ENCODE results near the gene TWF2. TPM values are rescaled to one million over a fixed set of nuclear protein-coding genes. Genes with fewer than 3 reads are reported as not detected.

The TWF2 gene
- total and polyA plus RNA-seq, 9 of the 15 experiments (the other 6 are each of a cell fraction or from before 2014, with no cell fraction given) = 0.11 to 61.9 (median 29.7) TPM

GRCh38 chr3:52240059-52240885, 1.3 kb upstream of the TWF2 start (continued):
- TF ChIP-seq MYC (IDR thresholded peaks at IDR 0.05; ENCODE audit: low read depth, low read length) (peak; percentile 87), MYC (CRISPR knock-in tag; IDR thresholded peaks at IDR 0.05; ENCODE audit: borderline replicate concordance, low read depth) (no peak), GABPB2 (CRISPR knock-in tag; conservative IDR thresholded peaks at IDR 0.05) (0 out of 2 replicates have a peak, but pooled peaks have one; percentile 24), PHB (CRISPR knock-in tag; IDR thresholded peaks at IDR 0.05) (no peak), ZFX (CRISPR knock-in tag; IDR thresholded peaks at IDR 0.05) (peak; percentile 29; the same call in 1 of the 2 replicates), LCOR (CRISPR knock-in tag; IDR thresholded peaks at IDR 0.05) (0 out of 2 replicates have a peak, but pooled peaks have one; percentile 19), POLR2H (tag; IDR thresholded peaks at IDR 0.05; ENCODE audit: low read depth) (peak; percentile 66; the same call in 1 of the 2 replicates), KAT2B (IDR thresholded peaks at IDR 0.05; ENCODE audit: low read depth, low read length) (no peak), HMBOX1 (IDR thresholded peaks at IDR 0.05) (0 out of 2 replicates have a peak, but pooled peaks have one; percentile 53), BRD9 (IDR thresholded peaks at IDR 0.05; ENCODE audit: low read depth, partially characterized antibody) (no peak), NFRKB (IDR thresholded peaks at IDR 0.05; ENCODE audit: low read depth) (peak; percentile 55), CTBP1 (IDR thresholded peaks at IDR 0.05; ENCODE audit: borderline replicate concordance) (peak; percentile 61), ZNF121 (CRISPR knock-in tag; conservative IDR thresholded peaks at IDR 0.05) (no peak), NFYB (IDR thresholded peaks at IDR 0.05; ENCODE audit: extremely low read depth, insufficient read length) (peak; percentile 57), CEBPG (CRISPR knock-in tag; IDR thresholded peaks at IDR 0.05) (peak; percentile 96), CEBPG (tag; conservative IDR thresholded peaks at IDR 0.05 in 1 of 2, IDR thresholded peaks at IDR 0.05 in 1 of 2) (peak; percentile 58 to 82), ZNF583 (CRISPR knock-in tag; IDR thresholded peaks at IDR 0.05) (no peak)
- TF ChIP-seq, protein P1, sequence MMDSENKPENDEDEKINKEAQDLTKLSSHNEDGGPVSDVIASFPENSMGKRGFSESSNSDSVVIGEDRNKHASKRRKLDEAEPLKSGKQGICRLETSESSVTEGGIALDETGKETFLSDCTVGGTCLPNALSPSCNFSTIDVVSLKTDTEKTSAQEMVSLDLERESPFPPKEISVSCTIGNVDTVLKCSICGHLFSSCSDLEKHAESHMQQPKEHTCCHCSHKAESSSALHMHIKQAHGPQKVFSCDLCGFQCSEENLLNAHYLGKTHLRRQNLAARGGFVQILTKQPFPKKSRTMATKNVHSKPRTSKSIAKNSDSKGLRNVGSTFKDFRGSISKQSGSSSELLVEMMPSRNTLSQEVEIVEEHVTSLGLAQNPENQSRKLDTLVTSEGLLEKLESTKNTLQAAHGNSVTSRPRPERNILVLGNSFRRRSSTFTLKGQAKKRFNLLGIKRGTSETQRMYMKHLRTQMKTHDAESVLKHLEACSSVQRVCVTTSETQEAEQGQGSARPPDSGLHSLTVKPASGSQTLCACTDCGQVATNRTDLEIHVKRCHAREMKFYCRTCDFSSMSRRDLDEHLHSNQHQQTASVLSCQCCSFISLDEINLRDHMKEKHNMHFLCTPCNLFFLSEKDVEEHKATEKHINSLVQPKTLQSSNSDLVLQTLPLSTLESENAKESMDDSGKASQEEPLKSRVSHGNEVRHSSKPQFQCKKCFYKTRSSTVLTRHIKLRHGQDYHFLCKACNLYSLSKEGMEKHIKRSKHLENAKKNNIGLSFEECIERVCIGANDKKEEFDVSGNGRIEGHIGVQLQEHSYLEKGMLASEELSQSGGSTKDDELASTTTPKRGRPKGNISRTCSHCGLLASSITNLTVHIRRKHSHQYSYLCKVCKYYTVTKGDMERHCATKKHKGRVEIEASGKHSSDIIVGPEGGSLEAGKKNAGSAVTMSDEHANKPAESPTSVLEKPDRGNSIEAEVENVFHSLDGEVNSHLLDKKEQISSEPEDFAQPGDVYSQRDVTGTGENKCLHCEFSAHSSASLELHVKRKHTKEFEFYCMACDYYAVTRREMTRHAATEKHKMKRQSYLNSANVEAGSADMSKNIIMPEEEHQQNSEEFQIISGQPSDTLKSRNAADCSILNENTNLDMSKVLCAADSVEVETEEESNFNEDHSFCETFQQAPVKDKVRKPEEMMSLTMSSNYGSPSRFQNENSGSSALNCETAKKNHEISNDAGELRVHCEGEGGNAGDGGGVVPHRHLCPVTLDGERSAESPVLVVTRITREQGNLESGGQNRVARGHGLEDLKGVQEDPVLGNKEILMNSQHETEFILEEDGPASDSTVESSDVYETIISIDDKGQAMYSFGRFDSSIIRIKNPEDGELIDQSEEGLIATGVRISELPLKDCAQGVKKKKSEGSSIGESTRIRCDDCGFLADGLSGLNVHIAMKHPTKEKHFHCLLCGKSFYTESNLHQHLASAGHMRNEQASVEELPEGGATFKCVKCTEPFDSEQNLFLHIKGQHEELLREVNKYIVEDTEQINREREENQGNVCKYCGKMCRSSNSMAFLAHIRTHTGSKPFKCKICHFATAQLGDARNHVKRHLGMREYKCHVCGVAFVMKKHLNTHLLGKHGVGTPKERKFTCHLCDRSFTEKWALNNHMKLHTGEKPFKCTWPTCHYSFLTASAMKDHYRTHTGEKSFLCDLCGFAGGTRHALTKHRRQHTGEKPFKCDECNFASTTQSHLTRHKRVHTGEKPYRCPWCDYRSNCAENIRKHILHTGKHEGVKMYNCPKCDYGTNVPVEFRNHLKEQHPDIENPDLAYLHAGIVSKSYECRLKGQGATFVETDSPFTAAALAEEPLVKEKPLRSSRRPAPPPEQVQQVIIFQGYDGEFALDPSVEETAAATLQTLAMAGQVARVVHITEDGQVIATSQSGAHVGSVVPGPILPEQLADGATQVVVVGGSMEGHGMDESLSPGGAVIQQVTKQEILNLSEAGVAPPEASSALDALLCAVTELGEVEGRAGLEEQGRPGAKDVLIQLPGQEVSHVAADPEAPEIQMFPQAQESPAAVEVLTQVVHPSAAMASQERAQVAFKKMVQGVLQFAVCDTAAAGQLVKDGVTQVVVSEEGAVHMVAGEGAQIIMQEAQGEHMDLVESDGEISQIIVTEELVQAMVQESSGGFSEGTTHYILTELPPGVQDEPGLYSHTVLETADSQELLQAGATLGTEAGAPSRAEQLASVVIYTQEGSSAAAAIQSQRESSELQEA (IDR thresholded peaks at IDR 0.05; ENCODE audit: low read depth) = no peak
- TF ChIP-seq, protein P2, sequence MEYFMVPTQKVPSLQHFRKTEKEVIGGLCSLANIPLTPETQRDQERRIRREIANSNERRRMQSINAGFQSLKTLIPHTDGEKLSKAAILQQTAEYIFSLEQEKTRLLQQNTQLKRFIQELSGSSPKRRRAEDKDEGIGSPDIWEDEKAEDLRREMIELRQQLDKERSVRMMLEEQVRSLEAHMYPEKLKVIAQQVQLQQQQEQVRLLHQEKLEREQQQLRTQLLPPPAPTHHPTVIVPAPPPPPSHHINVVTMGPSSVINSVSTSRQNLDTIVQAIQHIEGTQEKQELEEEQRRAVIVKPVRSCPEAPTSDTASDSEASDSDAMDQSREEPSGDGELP (CRISPR knock-in tag; IDR thresholded peaks at IDR 0.05; ENCODE audit: borderline replicate concordance) = peak; percentile 67; the same call in 1 of the 2 replicates

Measured in K562 (cell line).